GM06990 (cell line): Measurements from ENCODE around the gene FBXL17.

Experiments
- DNase-seq: peaks from one replicate; pipeline ENCODE4 v3.0.0-alpha.2; 2011; ENCODE audit not compliant: insufficient read length; ENCODE audit errors: extremely low read depth
- H3K27me3 ChIP-seq: replicated peaks from 2 replicates; pipeline ENCODE4 v1.6.0; 2011; ENCODE audit warnings: low read length; ENCODE audit not compliant: control insufficient read depth, insufficient read depth
- H3K36me3 ChIP-seq: 2 replicates; pipeline ENCODE4 v1.5.1; 2011; ENCODE audit warnings: low read length; ENCODE audit not compliant: control insufficient read depth, insufficient read depth
- H3K4me3 ChIP-seq: replicated peaks from 2 replicates; pipeline ENCODE4 v1.5.1; 2011; ENCODE audit warnings: low read depth, mild to moderate bottlenecking, control low read depth, low read length
- TF ChIP-seq, protein P1 (sequence below): IDR thresholded peaks from 2 replicates; pipeline ENCODE4 v1.5.1; 2011; ENCODE audit warnings: low read length, control low read depth, mild to moderate bottlenecking, inconsistent platforms; ENCODE audit not compliant: insufficient read depth, poor library complexity, severe bottlenecking

FBXL17 gene

DNA sequence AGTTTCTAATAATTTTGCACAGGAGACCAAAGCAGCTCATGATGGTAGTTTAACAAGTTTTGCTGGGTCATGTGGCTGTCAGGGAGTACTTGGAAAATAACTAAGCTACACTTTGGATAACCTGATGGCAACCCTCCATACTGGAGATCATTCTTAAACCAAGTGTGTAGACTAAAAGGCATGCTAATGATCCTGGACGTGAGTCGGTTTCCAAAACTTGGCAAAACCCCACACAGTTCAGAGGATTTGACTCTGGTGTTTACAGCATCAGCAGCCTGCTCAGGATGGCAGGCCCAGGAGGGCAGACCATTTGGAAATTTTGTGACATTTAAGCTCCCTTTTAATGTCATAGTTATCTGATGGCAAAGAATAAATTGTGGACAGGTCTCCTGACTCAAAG is 514.6 kb downstream of the FBXL17 start:
- TF ChIP-seq, protein P1, sequence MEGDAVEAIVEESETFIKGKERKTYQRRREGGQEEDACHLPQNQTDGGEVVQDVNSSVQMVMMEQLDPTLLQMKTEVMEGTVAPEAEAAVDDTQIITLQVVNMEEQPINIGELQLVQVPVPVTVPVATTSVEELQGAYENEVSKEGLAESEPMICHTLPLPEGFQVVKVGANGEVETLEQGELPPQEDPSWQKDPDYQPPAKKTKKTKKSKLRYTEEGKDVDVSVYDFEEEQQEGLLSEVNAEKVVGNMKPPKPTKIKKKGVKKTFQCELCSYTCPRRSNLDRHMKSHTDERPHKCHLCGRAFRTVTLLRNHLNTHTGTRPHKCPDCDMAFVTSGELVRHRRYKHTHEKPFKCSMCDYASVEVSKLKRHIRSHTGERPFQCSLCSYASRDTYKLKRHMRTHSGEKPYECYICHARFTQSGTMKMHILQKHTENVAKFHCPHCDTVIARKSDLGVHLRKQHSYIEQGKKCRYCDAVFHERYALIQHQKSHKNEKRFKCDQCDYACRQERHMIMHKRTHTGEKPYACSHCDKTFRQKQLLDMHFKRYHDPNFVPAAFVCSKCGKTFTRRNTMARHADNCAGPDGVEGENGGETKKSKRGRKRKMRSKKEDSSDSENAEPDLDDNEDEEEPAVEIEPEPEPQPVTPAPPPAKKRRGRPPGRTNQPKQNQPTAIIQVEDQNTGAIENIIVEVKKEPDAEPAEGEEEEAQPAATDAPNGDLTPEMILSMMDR = no peak

DNA sequence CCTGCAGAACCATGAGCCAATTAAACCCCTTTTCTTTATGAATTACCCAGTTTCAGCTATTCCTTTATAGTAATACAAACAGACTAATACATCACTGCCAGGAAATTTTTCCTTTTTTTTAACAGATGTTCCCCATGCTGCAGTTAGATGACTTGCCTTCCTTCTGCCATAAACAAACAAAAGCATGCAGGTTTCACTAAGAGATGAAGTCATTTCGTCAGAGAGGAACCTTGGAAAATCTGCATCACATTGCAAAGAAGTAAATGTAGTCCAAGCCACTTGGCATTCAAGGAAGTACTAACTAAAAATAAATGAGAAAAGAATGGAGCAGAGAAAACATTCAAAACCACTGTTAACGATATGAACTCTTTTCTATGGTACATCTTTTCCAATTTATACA is 517.1 kb downstream of the FBXL17 start:
- H3K4me3 ChIP-seq = no peak overlapping the region
- no peak for DNase-seq
- no peaks in the 10 kb centered on the region for H3K27me3 ChIP-seq
- TF ChIP-seq, protein P1 = no peak
- H3K36me3 ChIP-seq = no peaks in the 10 kb centered on the region

More for the DNA sequence above, 514.6 kb downstream of the FBXL17 start:
- Histone ChIP-seq H3K4me3 (no peak overlapping the region), H3K27me3 (no peaks in the 10 kb centered on the region), H3K36me3 (no peaks in the 10 kb centered on the region)
- DNase-seq = no peak

DNA sequence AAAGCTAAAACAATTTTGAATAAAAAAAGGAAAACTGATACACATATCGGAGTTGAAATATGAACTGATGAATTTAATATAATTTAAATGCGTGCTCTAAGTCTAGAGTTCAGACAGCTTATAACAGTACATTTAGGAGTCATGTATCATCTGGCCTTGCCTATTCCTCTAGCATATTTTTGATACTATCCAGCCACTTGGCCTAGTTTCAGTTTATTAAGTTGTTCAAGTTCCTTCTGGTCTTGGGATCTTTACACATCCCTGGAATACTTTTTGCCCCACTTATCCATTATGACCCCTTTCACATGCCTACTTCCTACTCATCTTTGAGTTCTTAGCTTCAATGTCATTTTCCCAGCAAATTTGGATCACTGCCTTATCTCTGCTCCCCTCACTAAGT is 518.8 kb downstream of the FBXL17 start:
- H3K27me3 ChIP-seq = no peaks in the 10 kb centered on the region
- DNase-seq = no peak
- no peaks in the 10 kb centered on the region for H3K36me3 ChIP-seq
- TF ChIP-seq, protein P1 = no peak
- no peak overlapping the region for H3K4me3 ChIP-seq

DNA sequence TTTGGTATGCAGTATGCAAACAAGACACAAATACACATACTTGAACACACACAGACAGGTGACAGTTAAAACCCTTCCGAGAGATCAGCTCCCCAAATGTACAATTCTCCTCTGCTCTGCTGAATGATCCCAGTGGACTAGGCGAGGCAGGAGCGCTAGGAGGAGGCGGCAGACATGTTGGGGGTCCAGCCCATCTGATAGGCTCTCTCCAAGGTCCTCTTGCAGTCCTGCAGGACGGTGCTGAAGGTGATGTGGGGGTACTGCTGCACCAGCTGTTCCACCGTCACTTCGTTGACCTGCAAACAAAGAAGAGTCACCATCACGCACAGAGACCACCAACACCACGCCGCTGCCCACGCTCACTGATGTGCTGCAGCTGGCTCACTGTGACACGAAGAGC is 520.3 kb downstream of the FBXL17 start:
- Histone ChIP-seq H3K4me3 (no peak overlapping the region), H3K27me3 (no peaks in the 10 kb centered on the region), H3K36me3 (no peaks in the 10 kb centered on the region)
- TF ChIP-seq, protein P1 = no peak
- DNase-seq = no peak

DNA sequence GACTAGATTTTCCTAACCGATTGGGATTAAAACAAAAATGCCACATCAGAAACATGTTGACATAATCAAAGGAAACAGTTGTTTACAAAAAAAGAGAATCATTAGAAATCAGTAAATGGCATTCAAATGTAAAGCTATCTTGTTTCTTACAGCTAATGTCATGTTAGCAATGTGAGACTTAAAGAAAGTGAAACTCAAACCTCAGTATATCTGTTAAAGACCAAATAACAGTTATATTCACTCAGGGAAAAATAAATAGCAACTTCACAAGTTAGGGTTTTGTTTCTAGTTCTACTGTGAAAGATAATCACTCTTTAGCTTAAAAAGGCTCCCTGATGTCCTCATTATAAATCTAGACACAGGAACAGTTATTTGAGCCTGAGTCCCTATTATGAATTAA is 521.9 kb downstream of the FBXL17 start:
- TF ChIP-seq, protein P1 = no peak
- DNase-seq = no peak
- no peak overlapping the region for H3K4me3 ChIP-seq
- H3K36me3 ChIP-seq = no peaks in the 10 kb centered on the region
- H3K27me3 ChIP-seq = no peaks in the 10 kb centered on the region

DNA sequence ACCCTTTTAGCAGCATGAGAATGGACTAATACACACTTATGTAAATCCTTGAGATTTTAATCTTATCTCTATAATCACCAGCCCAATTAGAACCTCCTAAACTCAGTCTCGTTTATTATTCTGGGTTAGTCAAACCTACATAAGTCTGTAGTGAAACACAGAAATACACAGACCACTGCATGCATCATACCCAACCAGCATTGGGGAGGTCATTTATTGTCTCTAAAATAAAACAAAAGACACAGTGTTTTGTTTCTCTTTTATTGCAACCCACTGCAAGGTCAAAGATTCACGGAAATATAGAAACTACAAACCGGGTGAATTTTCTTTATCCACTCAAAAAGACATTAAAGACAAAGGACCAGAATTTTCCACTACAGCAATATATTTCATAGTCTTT is 523.1 kb downstream of the FBXL17 start:
- Histone ChIP-seq H3K36me3 (no peaks in the 10 kb centered on the region), H3K27me3 (no peaks in the 10 kb centered on the region), H3K4me3 (no peak overlapping the region)
- TF ChIP-seq, protein P1 = no peak
- DNase-seq = no peak
